HG03280 (cell line): ENCODE data around the gene ELOVL3.

ENCODE experiments used
- ATAC-seq: cut with Tn5 transposase; IDR thresholded peaks from one replicate; pipeline ENCODE4 v1.9.1; 2021; ENCODE audit warnings: mild to moderate bottlenecking, moderate library complexity; ENCODE audit not compliant: unreplicated experiment

ELOVL3 gene

DNA sequence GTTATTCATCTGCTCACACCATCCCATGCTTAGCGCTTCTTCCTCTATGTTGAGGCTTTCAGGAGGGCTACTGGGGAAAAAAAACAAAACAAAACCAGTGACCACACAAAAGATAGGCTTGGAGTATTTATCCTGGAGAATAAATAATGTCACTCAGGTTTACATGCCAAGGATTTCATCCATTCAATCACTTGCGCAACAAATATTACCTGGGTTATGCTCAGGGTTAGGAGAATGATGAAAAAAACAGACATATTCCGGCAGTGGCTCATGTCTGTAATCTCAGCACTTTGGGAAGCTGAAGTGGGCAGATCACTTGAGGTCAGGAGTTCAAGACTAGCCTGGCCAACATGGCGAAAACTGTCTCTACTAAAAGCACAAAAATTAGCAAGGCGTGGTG lies 3.3 kb upstream of the ELOVL3 start:
- no peak for ATAC-seq

DNA sequence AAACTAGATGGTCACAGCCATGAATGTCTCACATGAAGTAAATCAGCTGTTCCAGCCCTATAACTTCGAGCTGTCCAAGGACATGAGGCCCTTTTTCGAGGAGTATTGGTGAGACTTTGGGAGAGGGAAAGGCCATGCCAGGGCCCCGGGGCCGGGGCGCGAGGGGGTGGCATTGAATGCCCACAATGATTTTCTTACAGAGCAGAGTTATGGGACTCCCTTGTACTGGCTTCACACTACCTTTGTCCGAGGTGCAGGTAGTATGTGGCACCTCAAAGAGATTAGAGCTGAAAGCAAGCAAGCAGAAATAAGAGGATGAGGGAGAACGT lies 407 bp downstream of the ELOVL3 start:
- ATAC-seq, result no peak

DNA sequence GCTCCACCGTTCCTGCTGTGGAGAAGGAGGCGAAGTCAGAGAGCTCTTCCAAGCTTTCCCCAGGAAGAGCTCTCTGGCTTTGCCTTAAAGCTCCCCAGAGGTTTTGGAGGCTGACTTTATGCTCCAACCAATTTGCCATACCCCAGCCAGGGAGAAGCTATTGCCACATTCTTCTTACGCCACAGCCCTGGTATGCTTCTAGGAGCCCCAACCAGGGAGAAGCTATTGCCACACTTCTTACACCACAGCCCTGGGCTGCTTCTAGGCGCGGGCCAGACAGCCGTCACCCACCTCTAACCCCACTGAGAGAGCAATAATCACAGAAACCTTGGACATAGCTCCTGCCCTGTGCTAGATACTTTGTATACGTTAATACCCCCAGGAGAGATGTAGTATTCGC lies 951 bp downstream of the ELOVL3 start:
- no peak for ATAC-seq

DNA sequence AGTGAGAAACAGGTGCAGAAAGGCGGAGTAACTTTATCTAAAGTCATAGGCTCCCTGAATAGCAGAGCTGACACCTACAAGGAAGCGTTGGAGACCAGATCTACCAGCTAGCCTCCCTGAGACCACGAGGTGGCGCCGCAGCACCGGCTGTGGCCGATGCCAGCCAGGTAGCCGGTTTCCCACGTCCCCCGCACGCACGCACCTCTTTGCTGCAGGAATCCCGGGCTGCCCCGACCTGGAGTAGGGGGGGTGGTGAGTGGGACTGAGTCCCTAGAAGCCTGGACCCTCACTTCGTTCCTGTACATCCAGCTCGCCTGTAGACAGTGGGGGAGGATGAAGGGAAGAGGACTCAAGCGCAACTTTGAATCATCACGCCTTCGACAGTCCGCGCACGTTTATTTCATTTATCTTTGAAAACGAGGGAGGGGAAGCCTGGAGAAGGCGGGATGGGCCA lies 3.7 kb downstream of the ELOVL3 start:
- ATAC-seq, result peak; percentile 51

DNA sequence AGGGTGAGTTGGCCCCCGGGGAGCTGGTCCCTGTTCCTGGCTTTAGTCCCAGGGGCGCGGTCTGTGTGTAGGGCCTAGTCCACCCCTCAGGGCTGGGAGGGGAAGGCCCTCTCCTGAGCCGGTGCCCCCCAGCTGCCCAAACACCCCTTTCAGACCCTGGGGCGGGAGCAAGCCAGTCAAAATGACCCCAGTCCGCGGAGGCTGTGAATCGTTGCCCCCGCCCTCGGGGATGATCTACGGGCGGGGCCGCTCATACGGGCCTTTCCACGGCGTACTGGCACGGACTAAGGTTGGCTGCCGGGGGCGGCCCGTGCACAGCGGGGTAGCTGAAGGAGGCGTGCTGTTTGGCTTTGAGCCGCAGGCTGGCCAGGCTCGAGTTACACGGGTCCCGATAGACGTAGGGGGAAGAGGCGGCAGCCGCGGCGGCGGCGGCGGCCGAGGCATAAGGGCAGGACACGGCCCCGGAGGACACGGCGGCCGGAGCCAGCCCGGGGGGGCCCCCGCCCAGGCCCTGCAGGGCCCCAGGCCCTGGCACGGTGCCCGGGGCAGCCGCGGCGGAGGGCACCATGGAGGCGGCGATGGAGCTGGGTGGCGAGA lies 4.3 kb downstream of the ELOVL3 start:
- ATAC-seq, result no peak

DNA sequence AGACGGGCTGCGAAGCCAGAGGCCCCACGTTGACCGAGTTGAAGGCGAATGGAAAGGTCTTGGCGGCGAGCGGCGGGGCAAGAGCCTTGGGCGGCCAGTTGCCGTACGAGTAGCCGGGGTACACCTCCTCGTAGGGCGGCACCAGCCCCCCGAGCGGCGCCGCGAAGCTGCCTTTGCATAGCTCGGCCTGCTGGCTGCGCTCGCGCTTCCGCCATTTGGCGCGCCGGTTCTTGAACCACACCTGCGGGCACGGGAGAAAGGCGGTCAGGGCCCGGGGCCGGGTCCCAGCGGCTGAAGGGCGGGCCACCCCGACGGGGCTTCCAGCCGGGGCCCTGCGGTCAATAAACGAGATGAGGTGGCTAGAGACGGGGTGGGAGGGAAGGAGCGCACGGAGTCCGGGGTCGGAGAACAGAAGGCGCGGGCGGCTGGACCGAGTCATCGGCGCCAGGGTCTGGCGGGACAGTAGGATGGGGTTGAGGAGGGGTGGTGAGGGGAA lies 4.8 kb downstream of the ELOVL3 start:
- no peak for ATAC-seq

DNA sequence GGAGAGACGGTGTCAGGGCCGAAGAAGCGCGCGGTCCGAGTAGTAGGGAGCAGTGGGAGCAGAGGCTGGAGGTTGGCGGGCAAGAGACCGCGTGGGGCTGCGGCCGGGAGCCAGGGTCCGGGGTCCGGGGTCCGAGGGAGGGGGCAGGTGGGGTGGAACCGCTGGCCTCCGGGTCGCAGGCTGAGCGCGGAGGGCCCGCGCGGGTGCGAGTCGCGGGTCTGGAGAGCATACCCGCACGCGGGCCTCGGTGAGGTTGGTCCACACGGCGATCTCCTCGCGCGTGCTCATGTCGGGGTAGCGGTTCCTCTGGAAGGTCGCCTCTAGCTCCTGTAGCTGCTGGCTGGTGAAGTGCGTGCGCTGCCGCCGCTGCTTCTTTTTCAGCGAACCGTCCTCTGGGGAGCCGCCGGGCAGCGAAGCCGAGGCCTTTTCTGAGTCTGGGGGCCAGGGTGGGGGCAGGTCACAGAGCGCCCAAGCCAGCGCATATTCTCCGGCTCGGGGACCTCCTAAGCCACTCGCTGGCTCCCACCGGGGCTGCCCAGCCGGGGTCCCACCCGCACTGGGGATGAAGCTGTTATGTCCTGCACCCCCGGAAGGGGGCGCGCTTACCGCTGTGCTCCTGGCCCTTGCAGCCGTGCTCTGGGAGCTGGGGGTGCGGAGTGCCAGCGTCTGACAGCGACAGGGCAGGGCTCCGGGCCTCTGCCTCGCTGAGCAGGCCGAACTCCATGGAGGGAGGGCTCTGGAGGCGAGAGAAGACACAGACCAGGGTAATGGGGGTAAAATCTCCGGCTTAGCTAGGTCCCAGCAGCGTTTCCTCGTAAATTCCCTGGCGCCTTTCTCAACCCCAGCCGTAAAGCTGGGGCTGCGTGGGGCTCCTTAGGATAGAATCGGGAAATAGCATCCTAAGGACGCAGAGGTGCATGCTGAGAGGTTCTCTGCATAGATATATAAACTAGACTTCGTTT lies 5.5 kb downstream of the ELOVL3 start:
- ATAC-seq, result no peak

DNA sequence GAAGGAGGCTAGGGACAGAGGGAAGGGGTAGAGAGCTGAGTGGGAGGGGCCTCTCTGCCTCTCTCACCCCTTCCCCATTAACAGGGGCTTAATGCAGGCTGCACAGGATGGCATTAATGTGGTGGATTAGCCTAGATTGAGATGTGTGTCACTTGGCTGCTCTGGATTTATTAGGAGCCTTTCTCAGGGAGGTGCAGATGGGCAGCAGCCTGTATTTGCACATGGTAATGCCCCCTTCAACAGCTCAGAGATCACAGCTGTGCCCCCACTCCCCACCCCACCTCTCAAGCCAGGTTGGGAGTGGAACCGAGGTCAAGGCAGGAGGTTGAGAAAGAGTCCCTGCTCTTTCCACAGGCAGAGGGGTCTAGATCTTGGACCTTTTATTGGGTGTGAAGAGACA lies 7.9 kb downstream of the ELOVL3 start:
- no peak for ATAC-seq

DNA sequence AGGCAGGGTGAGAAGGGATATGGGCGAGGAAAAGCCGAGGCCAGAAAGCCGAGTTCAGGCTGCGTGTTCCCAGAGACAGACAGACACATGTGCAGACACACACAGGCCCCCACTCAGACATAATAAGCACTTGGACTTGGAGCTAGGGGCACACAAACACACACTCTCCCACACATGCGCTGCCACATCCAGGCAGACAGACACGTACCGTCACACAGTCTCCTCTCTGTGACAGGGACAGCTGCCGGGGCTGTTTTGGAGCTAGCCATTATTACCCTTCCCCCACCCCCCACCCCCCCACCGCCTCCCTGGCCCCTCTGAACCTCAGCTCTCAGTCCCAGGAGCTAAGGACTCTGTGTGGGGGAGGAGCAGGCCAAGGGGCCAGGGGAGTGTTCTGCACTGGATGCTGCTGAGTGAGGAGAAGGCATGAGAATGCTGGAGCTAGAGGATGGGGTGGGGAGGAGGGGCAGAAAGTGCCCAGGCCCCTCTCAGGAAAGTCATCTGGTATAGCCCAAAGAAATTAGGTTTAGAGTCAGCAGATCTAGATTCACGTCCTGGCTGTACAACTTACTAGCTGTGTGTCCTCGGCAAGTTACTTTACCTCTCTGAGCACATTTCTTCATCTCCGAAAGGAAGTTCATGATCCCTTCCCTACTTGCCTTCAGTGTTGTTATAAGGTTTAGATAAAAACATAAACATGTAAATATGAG lies 8.9 kb downstream of the ELOVL3 start:
- no peak for ATAC-seq

DNA sequence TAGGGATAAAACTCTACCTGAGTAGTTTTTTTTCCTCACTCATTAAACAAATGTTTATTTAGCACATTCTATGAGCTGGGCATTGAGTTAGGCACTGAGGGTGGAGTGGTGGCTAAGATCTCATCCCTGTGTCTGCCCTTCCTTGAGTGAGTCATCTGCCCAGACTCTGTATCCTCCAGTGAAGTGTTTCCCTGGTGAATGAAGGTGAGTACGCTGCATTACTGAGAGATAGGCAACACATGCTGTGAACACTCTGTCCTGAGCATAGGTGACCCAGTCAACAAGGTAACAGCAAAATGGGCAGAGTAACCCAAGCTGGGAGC lies 9.5 kb downstream of the ELOVL3 start:
- ATAC-seq, result no peak

DNA sequence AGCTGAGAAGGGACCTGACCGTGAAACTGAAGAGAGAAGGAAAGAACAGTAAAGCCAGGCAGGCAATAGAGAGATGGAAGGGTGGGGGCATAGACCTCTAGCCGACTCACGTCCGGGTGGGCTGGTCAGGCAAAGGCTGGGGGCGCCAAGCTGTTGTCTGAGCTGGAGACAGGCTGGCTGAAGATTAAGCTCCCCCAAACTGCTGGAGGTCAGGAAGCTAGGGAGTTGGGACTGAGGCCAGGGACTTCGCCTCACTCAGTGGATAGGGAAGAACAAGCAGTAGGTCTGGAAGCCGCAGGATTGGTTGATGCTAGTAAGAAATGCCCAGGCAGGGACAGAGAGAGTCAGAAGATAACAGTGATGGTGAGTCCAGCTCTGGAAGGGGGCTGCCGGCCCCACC lies 9.9 kb downstream of the ELOVL3 start:
- no peak for ATAC-seq

DNA sequence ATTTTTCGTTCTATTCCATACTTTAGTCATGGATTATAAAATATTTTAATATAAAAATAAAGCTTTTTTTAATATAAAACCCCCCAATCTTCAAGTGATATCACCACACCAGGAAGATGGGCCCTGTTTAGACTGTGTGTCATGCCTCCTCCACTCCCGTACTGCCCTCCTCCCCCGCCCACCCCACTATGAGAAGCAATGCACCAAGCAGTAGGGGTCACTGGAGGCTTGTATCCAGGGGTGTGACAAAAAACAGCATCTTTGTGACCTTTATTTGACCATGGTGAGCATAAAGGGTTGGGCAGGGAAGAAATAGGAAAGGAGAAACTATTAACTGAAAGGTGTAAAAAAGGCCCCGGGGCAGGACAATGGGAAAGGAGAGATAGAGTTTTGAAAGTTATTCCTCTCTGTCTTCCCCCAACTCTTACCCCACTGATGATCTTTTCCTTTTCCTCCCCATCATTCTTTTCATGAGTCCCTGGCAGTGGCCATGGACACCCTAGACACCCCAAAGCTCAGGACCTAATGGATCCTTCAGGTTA lies 11.7 kb downstream of the ELOVL3 start:
- no peak for ATAC-seq

DNA sequence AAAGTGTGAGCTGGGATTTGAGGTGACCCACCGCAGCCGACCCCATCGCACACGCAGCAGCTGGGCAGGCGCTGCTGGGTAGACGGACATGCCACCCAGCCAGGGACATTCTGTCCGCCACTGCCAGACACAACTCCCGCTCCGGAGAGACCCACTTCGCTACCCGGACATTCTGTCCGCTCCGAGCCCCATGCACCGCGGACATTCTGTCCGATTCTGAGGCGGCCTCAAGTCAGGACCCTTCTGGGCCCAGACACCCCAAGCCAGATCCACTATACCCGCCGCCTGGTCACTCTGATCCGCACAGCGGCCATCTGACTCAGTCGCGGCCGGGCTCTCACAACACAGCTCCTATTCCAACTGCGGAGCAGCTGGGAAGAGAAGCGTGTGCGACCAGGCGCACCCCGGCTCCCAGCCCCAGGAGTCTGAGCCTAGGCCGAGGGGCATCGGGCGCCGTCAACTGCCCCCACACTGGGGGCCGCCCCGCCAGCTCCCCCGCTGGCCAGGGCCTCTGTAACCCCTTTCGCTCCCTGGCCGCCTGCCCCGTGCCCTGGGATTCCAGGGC lies 14.4 kb downstream of the ELOVL3 start:
- no peak for ATAC-seq

DNA sequence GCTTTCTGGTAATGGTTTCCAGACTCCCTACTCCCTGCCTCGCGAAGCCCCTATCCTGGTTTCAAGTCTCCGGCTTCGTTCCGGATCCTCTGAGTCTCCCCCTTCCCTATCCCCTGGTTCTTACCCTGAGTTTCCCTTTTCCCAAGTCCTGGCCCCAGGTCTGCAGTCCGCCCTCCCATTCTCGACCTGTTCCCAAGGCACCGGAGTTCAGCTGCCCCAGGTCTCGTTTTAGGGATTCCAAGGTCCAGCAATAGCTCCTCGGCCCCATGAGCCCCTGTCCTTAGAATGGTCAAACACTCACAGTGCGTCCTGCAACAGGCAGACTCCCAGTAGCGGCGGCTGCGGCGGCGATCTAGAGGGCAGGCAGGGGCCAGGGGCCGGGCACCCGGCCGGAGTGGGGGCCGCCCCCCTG lies 14.9 kb downstream of the ELOVL3 start:
- no peak for ATAC-seq

DNA sequence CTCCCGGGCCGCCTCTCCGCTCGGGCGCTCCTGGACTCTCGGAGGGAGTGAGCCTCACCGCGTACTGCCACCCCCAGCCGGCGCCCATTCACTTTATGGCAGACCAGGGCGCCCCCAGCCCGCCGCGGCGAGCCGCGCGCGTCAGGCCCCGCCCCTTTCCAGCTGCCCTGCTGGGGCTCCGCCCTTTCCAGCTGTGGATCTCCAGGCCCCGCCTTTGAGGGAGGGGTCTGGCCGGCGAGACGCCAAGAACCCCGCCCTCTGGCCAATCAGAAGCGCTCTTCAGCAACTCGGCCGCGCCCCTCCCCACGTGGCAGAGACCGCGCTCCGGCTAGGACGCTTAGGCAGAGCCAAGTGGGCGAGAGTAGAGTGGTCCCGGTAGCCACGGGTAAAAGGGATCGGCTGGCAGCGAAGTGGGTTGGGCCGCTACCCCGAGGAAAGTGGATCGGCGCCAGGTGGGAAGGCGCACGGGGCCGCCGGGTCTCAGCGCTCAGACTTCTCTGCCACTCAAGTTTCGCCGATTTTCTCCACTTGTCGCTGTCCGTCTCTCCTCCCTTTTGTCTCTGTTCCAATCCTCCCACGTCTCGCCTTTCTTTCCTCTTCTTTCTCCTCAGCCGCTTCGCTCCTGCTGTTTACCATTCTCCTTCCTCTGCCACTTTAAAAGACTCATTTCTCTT lies 15.5 kb downstream of the ELOVL3 start, which contains the start of gene PITX3:
Gene PITX3, minus strand, starts transcription at position 69 of the 674 bp plus-strand sequence. CDS start 9,432 bp downstream, outside the sequence.
- peak; percentile 50 for ATAC-seq

DNA sequence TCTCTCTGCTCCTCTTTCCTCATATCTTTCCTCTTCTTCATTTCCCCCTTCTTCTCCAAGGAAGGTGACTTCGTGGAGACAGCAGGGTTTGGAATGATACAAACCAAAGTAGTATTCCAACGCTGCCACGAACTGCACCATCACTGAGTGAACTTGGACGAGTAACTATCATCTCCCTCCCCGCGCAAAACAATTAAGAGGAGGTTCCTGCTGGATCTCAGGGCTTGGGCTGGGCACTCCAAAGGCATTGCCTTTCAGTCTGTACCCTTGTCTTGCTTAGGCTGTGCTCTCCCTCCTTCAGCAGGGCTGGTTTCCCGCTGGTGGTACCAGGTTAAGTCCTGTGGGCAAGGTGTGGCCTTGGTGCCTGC lies 16.0 kb downstream of the ELOVL3 start:
- no peak for ATAC-seq

DNA sequence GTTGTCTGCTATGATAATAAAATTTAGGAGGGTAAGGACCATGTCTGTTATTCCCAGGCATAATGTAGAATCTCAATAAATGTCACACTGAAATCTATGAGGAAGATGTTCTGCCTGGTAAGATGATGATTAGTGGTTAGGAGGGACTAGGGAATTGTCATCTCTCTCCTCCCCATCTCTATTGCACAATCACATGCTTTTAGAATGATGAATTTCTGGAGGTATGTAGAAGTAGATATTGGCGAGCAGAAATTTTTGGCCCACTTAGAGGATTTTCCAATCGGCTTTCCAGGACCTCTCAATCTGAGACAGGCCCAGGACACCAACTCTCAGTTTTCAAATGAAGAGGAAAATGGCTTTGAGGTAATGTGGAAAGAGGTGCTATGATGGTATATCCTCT lies 17.2 kb downstream of the ELOVL3 start:
- ATAC-seq, result no peak

DNA sequence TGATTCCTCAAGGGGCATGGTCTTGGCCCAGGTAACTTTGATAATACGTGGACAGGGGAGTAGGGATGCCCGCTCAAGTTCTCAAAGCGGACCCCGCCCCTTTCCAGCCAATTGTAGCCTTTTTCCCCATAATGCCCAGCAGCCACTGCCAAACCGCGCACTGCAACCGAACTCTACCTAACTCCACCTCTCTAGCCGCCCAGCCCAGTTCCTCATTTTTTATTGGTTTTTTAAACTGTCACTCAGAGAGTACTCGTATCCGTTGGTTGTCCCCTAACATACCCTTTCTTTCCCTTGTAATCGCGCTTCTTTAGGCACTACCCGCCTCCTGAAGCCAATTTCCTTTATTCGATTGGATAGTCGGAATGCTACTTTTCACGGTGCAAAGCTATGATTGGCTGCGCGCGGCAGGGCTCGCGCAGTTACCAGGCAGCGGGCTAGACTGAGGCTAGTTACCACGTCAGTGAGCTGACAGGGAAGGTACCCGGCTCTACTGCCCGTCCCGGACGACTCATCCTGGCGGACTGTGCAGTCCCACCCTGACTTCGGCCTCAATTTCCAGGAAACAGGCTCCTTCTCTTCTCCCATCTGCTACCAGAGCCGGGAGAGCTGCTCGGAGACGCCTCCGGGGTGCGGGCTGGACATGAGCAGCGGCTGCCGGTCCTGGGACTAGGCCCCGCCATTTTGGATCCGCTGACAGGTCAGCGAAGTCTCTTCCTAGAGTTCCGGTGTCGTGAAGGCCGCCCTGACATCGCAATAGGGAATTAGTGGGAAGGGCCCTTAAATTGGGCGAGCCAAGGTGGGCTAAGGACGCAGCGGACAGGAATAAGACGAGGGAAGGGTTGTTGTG lies 19.2 kb downstream of the ELOVL3 start, which contains the start of gene GBF1:
Gene GBF1, plus strand, starts transcription at position 451 of the 850 bp plus-strand sequence. CDS start 13,407 bp downstream, outside the sequence.
- ATAC-seq, result peak; percentile 86

DNA sequence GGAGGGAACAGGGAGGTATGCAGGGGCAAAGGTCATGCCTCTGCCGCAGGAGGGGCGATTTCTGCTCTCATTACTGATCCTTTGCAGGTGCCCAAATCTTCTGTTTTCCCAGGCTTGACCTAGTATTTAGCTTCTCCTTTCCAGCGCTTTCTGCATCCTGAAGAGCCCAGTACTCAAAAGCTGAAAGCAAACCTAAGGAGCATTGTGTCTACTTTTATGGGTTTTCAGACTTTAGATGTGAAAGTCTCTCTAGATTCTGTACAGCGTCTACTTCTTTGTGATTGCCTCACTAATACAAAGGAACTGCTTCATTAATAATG lies 19.8 kb downstream of the ELOVL3 start:
- no peak for ATAC-seq

DNA sequence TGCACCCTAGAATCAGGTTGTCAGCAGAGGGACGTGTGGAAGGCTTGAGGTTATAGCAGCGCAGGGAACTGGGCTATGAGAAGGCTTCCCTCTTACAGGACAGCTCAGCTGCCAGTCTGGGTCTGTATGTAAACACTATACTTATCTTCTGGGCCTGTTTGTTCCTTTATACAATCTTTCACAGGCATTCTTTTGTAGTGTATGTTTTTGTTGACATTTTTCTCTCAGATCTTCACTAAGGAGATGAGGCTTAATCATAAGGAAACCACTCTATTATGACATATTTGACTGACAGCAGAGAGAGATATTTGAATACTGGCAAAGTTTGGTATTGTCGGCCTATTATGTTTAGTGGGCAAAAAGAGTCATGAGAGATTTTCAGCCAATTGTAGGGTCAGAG lies 20.2 kb downstream of the ELOVL3 start:
- no peak for ATAC-seq
